Measurements from ENCODE around the gene NOX5.

Gene NOX5

GRCh38 chr15:68984586-68984985, 29.9 kb upstream of the NOX5 start:
- no peak for DNase-seq (ENCODE audit: low spot score in 2 of 2)
- H3K27me3 ChIP-seq (ENCODE audit: low read depth) = peaks cover 3% of the 10 kb centered on the region; the same call in 1 of the 2 replicates
- no peak overlapping the region for H3K4me3 ChIP-seq
- H3K36me3 ChIP-seq (replicated peaks) = no peaks in the 10 kb centered on the region
- H3K4me1 ChIP-seq = no peaks in the 10 kb centered on the region
- H3K9me3 ChIP-seq = no peaks in the 10 kb centered on the region
- in situ Hi-C loops (cut with MboI; ENCODE audit: low sequenced_read_pairs) = no loop called here

DNA sequence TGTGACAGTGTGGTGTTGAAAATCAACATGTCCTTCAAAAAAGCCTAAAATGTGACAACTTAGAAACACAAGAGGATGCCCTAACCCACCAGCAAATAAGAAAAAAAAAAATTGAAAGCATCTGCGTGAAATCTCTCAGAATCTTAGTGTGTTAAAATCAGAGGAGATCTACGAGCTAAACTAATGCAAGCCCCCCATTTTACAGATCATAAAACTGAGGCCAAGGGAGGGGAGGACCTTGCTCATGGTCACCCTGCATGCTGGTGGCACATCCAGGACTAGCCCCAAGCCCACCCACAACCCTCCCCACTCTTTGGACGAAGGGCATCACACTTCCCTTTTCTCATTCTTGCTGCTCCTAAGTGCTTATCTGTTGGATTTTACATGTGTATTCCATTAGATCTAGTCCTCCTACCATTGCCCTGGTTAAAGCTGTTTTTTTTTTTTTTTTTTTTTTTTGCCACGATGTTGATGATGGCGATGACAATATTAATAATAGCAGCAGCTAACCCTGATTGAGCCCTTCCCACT, 29.1 kb upstream of the NOX5 start:
- no peak overlapping the region for H3K4me3 ChIP-seq
- no peaks in the 10 kb centered on the region for H3K9me3 ChIP-seq
- H3K4me1 ChIP-seq = peaks cover 3% of the 10 kb centered on the region
- no peak for DNase-seq (ENCODE audit: low spot score in 2 of 2)
- peaks cover 3% of the 10 kb centered on the region; the same call in 1 of the 2 replicates for H3K27me3 ChIP-seq (ENCODE audit: low read depth)
- in situ Hi-C loops (cut with MboI; ENCODE audit: low sequenced_read_pairs) = no loop called here
- H3K36me3 ChIP-seq (replicated peaks) = no peaks in the 10 kb centered on the region

GRCh38 chr15:68986322-68986721, 28.2 kb upstream of the NOX5 start:
- Histone ChIP-seq H3K9me3 (no peaks in the 10 kb centered on the region), H3K27me3 (ENCODE audit: low read depth) (peaks cover 3% of the 10 kb centered on the region; the same call in 1 of the 2 replicates), H3K4me3 (no peak overlapping the region), H3K4me1 (peaks cover 5% of the 10 kb centered on the region), H3K36me3 (replicated peaks) (no peaks in the 10 kb centered on the region)
- no peak for DNase-seq (ENCODE audit: low spot score in 2 of 2)
- in situ Hi-C loops (cut with MboI; ENCODE audit: low sequenced_read_pairs) = no loop called here

GRCh38 chr15:68987120-68987519, 27.4 kb upstream of the NOX5 start:
- no peak for DNase-seq (ENCODE audit: low spot score in 2 of 2)
- Histone ChIP-seq H3K27me3 (ENCODE audit: low read depth) (peaks cover 3% of the 10 kb centered on the region; the same call in 1 of the 2 replicates), H3K36me3 (replicated peaks) (no peaks in the 10 kb centered on the region), H3K9me3 (no peaks in the 10 kb centered on the region), H3K4me3 (no peak overlapping the region), H3K4me1 (peaks cover 5% of the 10 kb centered on the region)
- in situ Hi-C loops (cut with MboI; ENCODE audit: low sequenced_read_pairs) = no loop called here

DNA sequence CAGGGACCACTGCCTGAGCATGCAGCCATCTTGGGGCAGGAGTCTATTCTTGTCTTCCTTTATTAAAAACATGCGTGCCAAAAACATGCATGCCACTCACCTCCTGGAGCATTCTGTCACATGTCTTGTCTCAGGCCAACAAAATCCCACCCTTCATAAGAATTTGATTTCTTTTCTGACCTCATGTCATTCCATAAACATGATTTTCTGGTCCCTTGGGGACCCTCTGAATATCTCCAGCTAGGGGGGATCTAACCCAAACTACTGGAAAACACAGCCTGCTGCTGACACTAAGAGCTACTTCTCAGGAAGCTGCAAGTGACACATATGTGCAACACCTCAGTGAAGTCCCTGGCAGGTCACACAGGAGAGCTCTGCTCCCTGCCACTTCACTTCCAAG, 26.8 kb upstream of the NOX5 start:
- Histone ChIP-seq H3K9me3 (no peaks in the 10 kb centered on the region), H3K27me3 (ENCODE audit: low read depth) (peaks cover 3% of the 10 kb centered on the region; the same call in 1 of the 2 replicates), H3K4me3 (no peak overlapping the region), H3K36me3 (replicated peaks) (no peaks in the 10 kb centered on the region), H3K4me1 (peaks cover 5% of the 10 kb centered on the region)
- DNase-seq (ENCODE audit: low spot score in 2 of 2) = no peak
- in situ Hi-C loops (cut with MboI; ENCODE audit: low sequenced_read_pairs) = no loop called here

- Histone ChIP-seq H3K4me3 (no peak overlapping the region), H3K36me3 (replicated peaks) (no peaks in the 10 kb centered on the region), H3K4me1 (peaks cover 5% of the 10 kb centered on the region), H3K9me3 (no peaks in the 10 kb centered on the region), H3K27me3 (ENCODE audit: low read depth) (peaks cover 3% of the 10 kb centered on the region; the same call in 1 of the 2 replicates)
- DNase-seq (ENCODE audit: low spot score in 2 of 2) = no peak
- in situ Hi-C loops (cut with MboI; ENCODE audit: low sequenced_read_pairs) = no loop called here
Observed at GRCh38 chr15:68989541-68990230, 24.8 kb upstream of the NOX5 start.

DNA sequence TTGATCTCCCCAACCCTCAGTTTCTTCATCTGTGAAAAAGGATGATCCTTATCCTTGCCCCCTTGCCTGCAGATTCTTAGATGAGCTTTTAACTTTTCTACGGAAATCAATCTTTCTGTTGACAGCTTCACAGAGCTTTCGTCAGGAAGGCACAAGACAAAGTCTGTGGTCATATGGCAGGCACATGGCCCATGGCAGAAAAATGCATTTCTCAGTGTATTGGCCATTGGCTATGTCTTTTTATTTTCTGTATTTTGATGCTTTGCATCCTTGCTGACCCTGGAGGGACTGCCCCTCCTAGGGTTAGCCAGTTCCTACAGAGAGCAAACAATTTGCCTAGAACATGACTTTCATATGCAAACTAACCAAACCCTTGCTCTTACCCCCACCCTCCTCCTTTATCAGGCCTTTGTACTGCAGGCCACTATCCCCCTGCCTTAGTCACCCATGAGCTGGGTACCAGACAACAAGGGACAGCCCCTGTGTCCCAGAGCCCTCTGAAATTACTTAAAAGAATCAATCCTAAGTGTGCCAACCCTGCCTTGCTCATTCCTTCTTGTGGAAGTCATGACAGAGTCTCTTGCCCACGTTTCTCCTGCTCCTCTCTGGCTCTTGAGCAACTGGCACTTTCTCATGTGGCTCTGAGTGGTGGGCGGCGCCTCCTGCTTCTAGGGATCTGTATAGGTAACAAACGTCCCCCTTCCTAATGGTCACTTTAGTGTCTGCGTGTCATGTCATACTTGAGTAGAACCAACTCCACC, 24.1 kb upstream of the NOX5 start:
- DNase-seq (ENCODE audit: low spot score in 2 of 2) = peak; percentile 34 to 43
- Histone ChIP-seq H3K27me3 (ENCODE audit: low read depth) (peaks cover 3% of the 10 kb centered on the region; the same call in 1 of the 2 replicates), H3K4me3 (no peak overlapping the region), H3K4me1 (peaks cover 5% of the 10 kb centered on the region), H3K36me3 (replicated peaks) (no peaks in the 10 kb centered on the region), H3K9me3 (no peaks in the 10 kb centered on the region)
- in situ Hi-C loops (cut with MboI; ENCODE audit: low sequenced_read_pairs) = no loop called here

DNA sequence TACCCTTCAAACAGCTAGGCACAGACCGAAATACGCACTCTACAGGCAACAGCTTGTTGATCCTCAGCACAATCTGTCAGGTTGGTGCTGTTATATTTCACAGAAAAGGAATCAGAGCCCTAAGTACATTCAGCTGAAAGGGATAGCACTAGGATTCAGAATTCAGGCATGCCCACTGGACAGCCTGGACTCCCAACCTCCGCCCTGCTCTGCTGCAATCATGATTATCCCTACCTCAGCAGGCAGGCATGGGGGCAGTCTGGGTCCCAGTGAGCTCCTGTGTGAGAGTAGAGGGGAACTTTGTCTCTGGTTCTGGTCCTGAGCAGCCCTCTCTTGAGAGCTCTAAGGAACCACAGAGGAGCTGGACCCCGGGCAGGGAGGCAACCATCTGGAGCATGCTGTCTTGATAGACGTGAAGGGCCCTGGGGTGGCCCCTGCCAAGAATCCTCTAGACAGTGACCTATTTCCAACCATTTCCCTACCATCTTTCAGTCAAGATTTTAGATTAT, 23.4 kb upstream of the NOX5 start:
- H3K27me3 ChIP-seq (ENCODE audit: low read depth) = peaks cover 3% of the 10 kb centered on the region; the same call in 1 of the 2 replicates
- no peak overlapping the region for H3K4me3 ChIP-seq
- H3K4me1 ChIP-seq = peaks cover 5% of the 10 kb centered on the region
- DNase-seq (ENCODE audit: low spot score in 2 of 2) = no peak
- H3K9me3 ChIP-seq = no peaks in the 10 kb centered on the region
- no peaks in the 10 kb centered on the region for H3K36me3 ChIP-seq (replicated peaks)
- in situ Hi-C loops (cut with MboI; ENCODE audit: low sequenced_read_pairs) = no loop called here

GRCh38 chr15:68991723-68992122, 22.8 kb upstream of the NOX5 start:
- in situ Hi-C loops (cut with MboI; ENCODE audit: low sequenced_read_pairs) = no loop called here
- Histone ChIP-seq H3K27me3 (ENCODE audit: low read depth) (peaks cover 3% of the 10 kb centered on the region; the same call in 1 of the 2 replicates), H3K4me3 (no peak overlapping the region), H3K4me1 (peaks cover 5% of the 10 kb centered on the region), H3K36me3 (replicated peaks) (no peaks in the 10 kb centered on the region), H3K9me3 (no peaks in the 10 kb centered on the region)
- DNase-seq (ENCODE audit: low spot score in 2 of 2) = no peak

DNA sequence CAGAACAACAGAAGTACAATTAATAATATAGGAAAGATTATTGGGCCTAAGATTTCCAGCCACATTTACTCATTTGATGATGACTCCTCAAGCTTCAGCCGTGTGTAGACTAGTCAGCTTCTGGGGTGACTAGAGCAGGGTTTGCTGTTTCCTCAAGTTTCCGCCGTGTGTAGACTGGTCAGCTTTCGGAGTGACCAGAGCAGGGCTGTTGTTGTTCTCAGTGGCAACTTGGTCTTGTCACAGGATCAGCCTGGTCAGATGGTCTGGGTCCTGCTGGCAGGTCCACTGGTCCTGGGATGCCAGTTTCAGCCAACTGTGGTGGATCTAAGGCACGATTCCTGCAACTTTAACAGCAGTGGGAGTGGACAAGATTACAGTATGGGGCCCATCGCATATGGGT, 21.8 kb upstream of the NOX5 start:
- Histone ChIP-seq H3K9me3 (no peaks in the 10 kb centered on the region), H3K4me3 (no peak overlapping the region), H3K4me1 (peaks cover 5% of the 10 kb centered on the region), H3K27me3 (ENCODE audit: low read depth) (peaks cover 3% of the 10 kb centered on the region; the same call in 1 of the 2 replicates), H3K36me3 (replicated peaks) (no peaks in the 10 kb centered on the region)
- no peak for DNase-seq (ENCODE audit: low spot score in 2 of 2)
- in situ Hi-C loops (cut with MboI; ENCODE audit: low sequenced_read_pairs) = no loop called here

- no peaks in the 10 kb centered on the region for H3K27me3 ChIP-seq (ENCODE audit: low read depth)
- peaks cover 5% of the 10 kb centered on the region for H3K4me1 ChIP-seq
- DNase-seq (ENCODE audit: low spot score in 2 of 2) = no peak
- no peaks in the 10 kb centered on the region for H3K9me3 ChIP-seq
- in situ Hi-C loops (cut with MboI; ENCODE audit: low sequenced_read_pairs) = no loop called here
- no peaks in the 10 kb centered on the region for H3K36me3 ChIP-seq (replicated peaks)
- H3K4me3 ChIP-seq = no peak overlapping the region
Observed at GRCh38 chr15:68993276-68993675, 21.2 kb upstream of the NOX5 start.

DNA sequence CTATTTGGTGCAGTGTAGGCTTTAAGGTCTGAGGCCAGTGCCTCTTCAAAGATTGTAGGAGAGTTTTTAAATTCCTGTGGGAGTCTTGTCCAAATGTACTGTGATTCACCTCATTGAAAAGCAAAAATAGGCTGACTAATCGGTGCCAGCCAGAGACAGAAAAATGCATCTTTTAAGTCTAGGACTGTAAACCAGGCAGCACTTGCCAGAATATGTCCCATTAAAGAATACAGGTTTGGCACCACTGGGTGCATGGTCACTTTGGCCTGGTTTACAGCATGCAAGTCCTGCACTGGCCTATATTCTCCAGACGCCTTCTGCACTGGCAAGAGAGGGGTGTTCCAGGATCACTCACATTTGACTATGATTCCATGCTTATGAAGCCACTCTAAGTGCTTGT, 20.3 kb upstream of the NOX5 start:
- in situ Hi-C loops (cut with MboI; ENCODE audit: low sequenced_read_pairs) = no loop called here
- Histone ChIP-seq H3K4me1 (peaks cover 5% of the 10 kb centered on the region), H3K36me3 (replicated peaks) (no peaks in the 10 kb centered on the region), H3K9me3 (no peaks in the 10 kb centered on the region), H3K4me3 (no peak overlapping the region), H3K27me3 (ENCODE audit: low read depth) (no peaks in the 10 kb centered on the region)
- DNase-seq (ENCODE audit: low spot score in 2 of 2) = no peak

- Histone ChIP-seq H3K9me3 (no peaks in the 10 kb centered on the region), H3K4me3 (no peak overlapping the region), H3K27me3 (ENCODE audit: low read depth) (no peaks in the 10 kb centered on the region), H3K4me1 (peaks cover 4% of the 10 kb centered on the region), H3K36me3 (replicated peaks) (no peaks in the 10 kb centered on the region)
- in situ Hi-C loops (cut with MboI; ENCODE audit: low sequenced_read_pairs) = no loop called here
- no peak for DNase-seq (ENCODE audit: low spot score in 2 of 2)
Observed at GRCh38 chr15:68994981-68995761, 19.3 kb upstream of the NOX5 start.

All from HAP-1 (cell line).